Mesenchymal stem cell (in vitro differentiated cells and primary cell): ENCODE measurements around the gene TP53TG5.

Experiments used
- DNase-seq: peaks from one replicate; pipeline ENCODE4 v3.0.0-alpha.2; 2013
- H2AFZ ChIP-seq: one replicate; pipeline ENCODE4 v1.6.1; 2013; ENCODE audit warnings: low read depth, mild to moderate bottlenecking, control low read depth, inconsistent platforms, low read length, moderate library complexity
- H2AK5ac ChIP-seq: 2 replicates; pipeline ENCODE4 v1.6.1; 2013; ENCODE audit warnings: low read length, moderate library complexity, mild to moderate bottlenecking, inconsistent platforms; ENCODE audit not compliant: severe bottlenecking
- H2BK120ac ChIP-seq: one replicate; pipeline ENCODE4 v1.6.1; 2013; ENCODE audit warnings: low read depth, mild to moderate bottlenecking, inconsistent platforms, low read length, moderate library complexity
- H2BK12ac ChIP-seq, 2 experiments: one replicate each; pipeline ENCODE4 v1.6.1; 2013; ENCODE audit warnings: inconsistent platforms in 2 of 2, low read length in 2 of 2, mild to moderate bottlenecking in 2 of 2, moderate library complexity in 2 of 2, control low read depth in 1 of 2
- H2BK15ac ChIP-seq: one replicate; pipeline ENCODE4 v1.6.1; 2013; ENCODE audit warnings: mild to moderate bottlenecking, low read depth, inconsistent platforms; ENCODE audit not compliant: poor library complexity, severe bottlenecking
- H2BK5ac ChIP-seq: 2 replicates; pipeline ENCODE4 v1.6.1; 2013; ENCODE audit warnings: low read depth, mild to moderate bottlenecking, low read length, control low read depth, inconsistent platforms; ENCODE audit not compliant: poor library complexity, severe bottlenecking
- H3K14ac ChIP-seq, 2 experiments: one replicate each; pipeline ENCODE4 v1.6.1; 2013; ENCODE audit warnings: inconsistent platforms in 2 of 2, low read length in 2 of 2, control low read depth in 1 of 2, mild to moderate bottlenecking in 1 of 2, moderate library complexity in 1 of 2
- H3K18ac ChIP-seq, 2 experiments: one replicate each; pipeline ENCODE4 v1.6.1; 2013; ENCODE audit warnings: inconsistent platforms in 2 of 2, low read length in 2 of 2, control low read depth in 1 of 2, low read depth in 1 of 2, mild to moderate bottlenecking in 1 of 2
- H3K23ac ChIP-seq, 2 experiments: one replicate each; pipeline ENCODE4 v1.6.1; 2013; ENCODE audit warnings: inconsistent platforms in 2 of 2, low read length in 2 of 2, mild to moderate bottlenecking in 2 of 2, moderate library complexity in 2 of 2, control low read depth in 1 of 2
- H3K27ac ChIP-seq: 2 replicates; pipeline ENCODE4 v1.5.1; 2013; ENCODE audit warnings: mild to moderate bottlenecking, moderate library complexity, low read length, control low read depth, inconsistent platforms; ENCODE audit not compliant: poor library complexity, severe bottlenecking
- H3K27me3 ChIP-seq, 2 experiments: 2 replicates each; pipeline versions ENCODE4 v1.6.1 to v1.7.0; 2013; ENCODE audit warnings: low read length in 2 of 2, mild to moderate bottlenecking in 2 of 2, moderate library complexity in 2 of 2, control low read depth in 1 of 2, inconsistent platforms in 1 of 2; ENCODE audit not compliant: control insufficient read depth in 1 of 2, insufficient read depth in 1 of 2
- H3K36me3 ChIP-seq, 2 experiments: 2 replicates each; pipeline versions ENCODE4 v1.6.1 to v1.7.0; 2013; ENCODE audit warnings: low read length in 2 of 2, control low read depth in 1 of 2, inconsistent platforms in 1 of 2, low read depth in 1 of 2, mild to moderate bottlenecking in 1 of 2; ENCODE audit not compliant: insufficient read depth in 2 of 2, control insufficient read depth in 1 of 2
- H3K4ac ChIP-seq, 2 experiments: one replicate each; pipeline ENCODE4 v1.6.1; 2013; ENCODE audit warnings: inconsistent platforms in 2 of 2, low read length in 2 of 2, mild to moderate bottlenecking in 2 of 2, moderate library complexity in 2 of 2, control low read depth in 1 of 2, low read depth in 1 of 2
- H3K4me1 ChIP-seq: 2 replicates; pipeline ENCODE4 v1.6.1; 2013; ENCODE audit warnings: low read depth, low read length, control low read depth; ENCODE audit not compliant: control insufficient read depth, insufficient read depth
- H3K4me2 ChIP-seq: 2 replicates; pipeline ENCODE4 v1.6.1; 2013; ENCODE audit warnings: low read length, mild to moderate bottlenecking, inconsistent platforms; ENCODE audit not compliant: poor library complexity, severe bottlenecking
- H3K4me3 ChIP-seq, 2 experiments: 2 replicates each; pipeline versions ENCODE4 v1.5.1 to v1.7.0; 2013; ENCODE audit warnings: low read length in 2 of 2, mild to moderate bottlenecking in 2 of 2, control low read depth in 1 of 2, low read depth in 1 of 2; ENCODE audit not compliant: insufficient read depth in 1 of 2
- H3K79me1 ChIP-seq: replicated peaks from 2 replicates; pipeline ENCODE4 v1.6.1; 2013; ENCODE audit warnings: mild to moderate bottlenecking, control low read depth, low read length, inconsistent platforms; ENCODE audit not compliant: poor library complexity, severe bottlenecking
- H3K9ac ChIP-seq: 2 replicates; pipeline ENCODE4 v1.7.0; 2013; ENCODE audit warnings: mild to moderate bottlenecking, low read length, moderate library complexity
- H3K9me3 ChIP-seq: 2 replicates; pipeline ENCODE4 v1.7.0; 2013; ENCODE audit warnings: mild to moderate bottlenecking, low read length; ENCODE audit not compliant: control insufficient read depth
- H4K8ac ChIP-seq: one replicate; pipeline ENCODE4 v1.6.1; 2013; ENCODE audit warnings: inconsistent platforms, mild to moderate bottlenecking, low read length, moderate library complexity
- H4K91ac ChIP-seq: one replicate; pipeline ENCODE4 v1.6.1; 2013; ENCODE audit warnings: mild to moderate bottlenecking, low read length, inconsistent platforms
- WGBS: methylation state at CpG from one replicate; pipeline ENCODE4 v1.1.7; 2013; ENCODE audit warnings: mixed read lengths; 5-methylcytosine and 5-hydroxymethylcytosine counted together

The TP53TG5 gene

GRCh38 chr20:45342855-45343531, 35.1 kb downstream of the TP53TG5 start:
- peak overlapping the region; percentile 70 to 94 for H2BK12ac ChIP-seq
- H4K91ac ChIP-seq, result peak overlapping the region; percentile 74
- no peak for DNase-seq
- H3K18ac ChIP-seq, result peak overlapping the region; percentile 81 to 94
- no peak overlapping the region for H3K14ac ChIP-seq
- no peaks in the 10 kb centered on the region for H3K9me3 ChIP-seq
- H4K8ac ChIP-seq, result peak overlapping the region; percentile 45
- no peak overlapping the region for H2BK15ac ChIP-seq
- H3K9ac ChIP-seq, result peak overlapping the region; percentile 89
- H2AK5ac ChIP-seq, result peak overlapping the region; percentile 92
- H3K27me3 ChIP-seq, result no peaks in the 10 kb centered on the region
- WGBS, result 39% methylated on average over 6 of the region's 6 CpGs
- no peaks in the 10 kb centered on the region for H3K79me1 ChIP-seq
- peak overlapping the region in 1 of 2 experiments; percentile 81 for H3K4me3 ChIP-seq
- H3K23ac ChIP-seq, result peak overlapping the region in 1 of 2 experiments; percentile 70
- peaks cover 22% of the 10 kb centered on the region in 2 experiments for H3K36me3 ChIP-seq
- H3K27ac ChIP-seq, result peak overlapping the region; percentile 92
- peak overlapping the region; percentile 81 for H2BK5ac ChIP-seq
- H2AFZ ChIP-seq, result no peak overlapping the region
- H3K4me2 ChIP-seq, result peak overlapping the region; percentile 44
- peak overlapping the region; percentile 69 for H2BK120ac ChIP-seq
- peak overlapping the region; percentile 15 to 80 for H3K4ac ChIP-seq
- peaks cover 66% of the 10 kb centered on the region for H3K4me1 ChIP-seq

- 6% methylated on average over 16 of the region's 16 CpGs for WGBS
These were observed 35.9 kb downstream of the TP53TG5 start for GRCh38 chr20:45341939-45342854.

DNA sequence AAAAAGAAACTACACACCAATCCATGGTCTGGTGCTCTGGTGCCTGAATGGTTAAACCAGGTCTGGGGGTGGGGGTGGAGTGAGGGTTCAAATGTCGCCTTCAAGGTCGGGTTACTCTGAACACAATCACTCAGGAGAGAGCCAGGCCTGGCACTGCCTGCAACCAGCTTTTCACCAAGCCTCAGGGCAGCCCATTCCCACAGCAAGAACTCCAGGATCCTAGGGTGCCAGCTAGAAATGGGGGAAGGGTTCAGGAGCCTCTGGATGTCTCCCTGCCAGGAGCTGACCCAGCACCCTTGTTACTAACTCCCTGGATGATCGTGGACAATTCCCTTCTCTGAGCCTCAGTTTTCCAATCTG, 36.6 kb downstream of the TP53TG5 start:
- peak overlapping the region; percentile 55 to 90 for H2BK12ac ChIP-seq
- peak overlapping the region; percentile 92 for H3K27ac ChIP-seq
- no peak overlapping the region for H2BK5ac ChIP-seq
- H2AK5ac ChIP-seq, result peak overlapping the region; percentile 57
- H3K4me3 ChIP-seq, result peak overlapping the region in 1 of 2 experiments; percentile 54
- H3K9me3 ChIP-seq, result no peaks in the 10 kb centered on the region
- peak overlapping the region; percentile 8 for H2BK15ac ChIP-seq
- H2BK120ac ChIP-seq, result no peak overlapping the region
- H3K14ac ChIP-seq, result no peak overlapping the region
- H2AFZ ChIP-seq, result no peak overlapping the region
- peaks cover 22% of the 10 kb centered on the region in 2 experiments for H3K36me3 ChIP-seq
- H3K4ac ChIP-seq, result peak overlapping the region in 1 of 2 experiments; percentile 90
- H3K79me1 ChIP-seq, result no peaks in the 10 kb centered on the region
- peak overlapping the region; percentile 89 for H3K9ac ChIP-seq
- H3K23ac ChIP-seq, result peak overlapping the region in 1 of 2 experiments; percentile 27
- no peaks in the 10 kb centered on the region for H3K27me3 ChIP-seq
- H3K4me1 ChIP-seq, result peaks cover 72% of the 10 kb centered on the region
- H4K8ac ChIP-seq, result peak overlapping the region; percentile 92
- H3K4me2 ChIP-seq, result peak overlapping the region; percentile 68
- H3K18ac ChIP-seq, result peak overlapping the region; percentile 60 to 94
- peak overlapping the region; percentile 36 for H4K91ac ChIP-seq
- no peak for DNase-seq
- 3% methylated on average over 2 of the region's 3 CpGs for WGBS

More at GRCh38 chr20:45341939-45342854, 35.9 kb downstream of the TP53TG5 start:
- Histone ChIP-seq H3K4me3 (peak overlapping the region in 1 of 2 experiments; percentile 81), H2BK5ac (peak overlapping the region; percentile 81), H4K8ac (peak overlapping the region; percentile 92), H2BK12ac (peak overlapping the region; percentile 70 to 98), H2AK5ac (peak overlapping the region; percentile 92), H3K23ac (peak overlapping the region in 1 of 2 experiments; percentile 70), H2AFZ (peak overlapping the region; percentile 21), H3K4me2 (peak overlapping the region; percentile 68), H3K79me1 (no peaks in the 10 kb centered on the region), H3K27me3 (no peaks in the 10 kb centered on the region), H3K9me3 (no peaks in the 10 kb centered on the region), H4K91ac (peak overlapping the region; percentile 96), H2BK120ac (peak overlapping the region; percentile 59), H3K36me3 (peaks cover 22% of the 10 kb centered on the region in 2 experiments), H3K18ac (peak overlapping the region; percentile 81 to 94), H3K4ac (peak overlapping the region; percentile 70 to 90), H3K9ac (peak overlapping the region; percentile 89), H2BK15ac (peak overlapping the region; percentile 68), H3K14ac (peak overlapping the region in 1 of 2 experiments; percentile 90), H3K27ac (peak overlapping the region; percentile 92), H3K4me1 (peaks cover 68% of the 10 kb centered on the region)
- peak; percentile 77 for DNase-seq

- Histone ChIP-seq H3K23ac (no peak overlapping the region), H2AK5ac (peak overlapping the region; percentile 84), H3K4me1 (peaks cover 71% of the 10 kb centered on the region), H3K9ac (peak overlapping the region; percentile 89), H3K4me3 (no peak overlapping the region), H2BK15ac (no peak overlapping the region), H3K27ac (peak overlapping the region; percentile 92), H4K91ac (no peak overlapping the region), H2BK12ac (peak overlapping the region in 1 of 2 experiments; percentile 75), H3K27me3 (no peaks in the 10 kb centered on the region), H3K4me2 (no peak overlapping the region), H3K9me3 (no peaks in the 10 kb centered on the region), H4K8ac (no peak overlapping the region), H2AFZ (no peak overlapping the region), H3K79me1 (no peaks in the 10 kb centered on the region), H3K36me3 (peaks cover 22% of the 10 kb centered on the region in 2 experiments), H2BK120ac (no peak overlapping the region), H3K4ac (no peak overlapping the region), H3K14ac (no peak overlapping the region), H2BK5ac (no peak overlapping the region), H3K18ac (no peak overlapping the region)
- 57% methylated on average over 1 of the region's 1 CpG for WGBS
- DNase-seq, result no peak
These were observed 37.2 kb downstream of the TP53TG5 start for GRCh38 chr20:45340951-45341350.
